Right atrium auricular region (tissue), 2 donors: Measurements from ENCODE around the gene GNA15. TPM values are rescaled to one million over a fixed set of nuclear protein-coding genes. Genes with fewer than 3 reads are reported as not detected.

Experiments used
- DNase-seq: peaks from one replicate; pipeline ENCODE4 v3.0.0-alpha.2; 2019; ENCODE audit warnings: low spot score
- H3K27ac ChIP-seq, 2 donors: fragments of 200-600 bp; sonication (generic); 1 replicate in 1 of 2; 2 replicates in 1 of 2; pipeline ENCODE4 v1.5.1; 2016 to 2019
- H3K27me3 ChIP-seq, 2 donors: fragments of 200-600 bp; sonication (generic); one replicate each; pipeline versions ENCODE4 v1.5.1 to v1.6.0; 2017 to 2019
- H3K36me3 ChIP-seq: fragments of 200-600 bp; sonication (generic); one replicate; pipeline ENCODE4 v1.5.1; 2016
- H3K4me1 ChIP-seq, 2 donors: fragments of 200-600 bp; sonication (generic); one replicate each; pipeline versions ENCODE4 v1.5.1 to v1.6.0; 2017 to 2019
- H3K4me3 ChIP-seq, 2 donors: fragments of 200-600 bp; sonication (generic); 1 replicate in 1 of 2; 2 replicates in 1 of 2; pipeline ENCODE4 v1.5.1; 2017 to 2019; ENCODE audit warnings: mild to moderate bottlenecking in 1 of 2, moderate library complexity in 1 of 2
- H3K9me3 ChIP-seq, 2 donors: fragments of 200-600 bp; sonication (generic); one replicate each; pipeline ENCODE4 v1.5.1; 2019
- total RNA-seq, 2 donors: library from RNA; depleted of rRNA; stranded (reverse); fragments of >200 nt; gene quantifications; one replicate each; pipeline ENCODE4 v1.1.0, GENCODE V29; 2016
- TF ChIP-seq, protein P1 (sequence below), 2 donors: fragments of 200-600 bp; sonication (generic); IDR thresholded peaks; one replicate each; pipeline ENCODE4 v1.5.1; 2019; ENCODE audit warnings: antibody characterized with exemption in 2 of 2

The GNA15 gene
- total RNA-seq, 2 donors from 2014 or later: 0.74 to 3.0 TPM

DNA sequence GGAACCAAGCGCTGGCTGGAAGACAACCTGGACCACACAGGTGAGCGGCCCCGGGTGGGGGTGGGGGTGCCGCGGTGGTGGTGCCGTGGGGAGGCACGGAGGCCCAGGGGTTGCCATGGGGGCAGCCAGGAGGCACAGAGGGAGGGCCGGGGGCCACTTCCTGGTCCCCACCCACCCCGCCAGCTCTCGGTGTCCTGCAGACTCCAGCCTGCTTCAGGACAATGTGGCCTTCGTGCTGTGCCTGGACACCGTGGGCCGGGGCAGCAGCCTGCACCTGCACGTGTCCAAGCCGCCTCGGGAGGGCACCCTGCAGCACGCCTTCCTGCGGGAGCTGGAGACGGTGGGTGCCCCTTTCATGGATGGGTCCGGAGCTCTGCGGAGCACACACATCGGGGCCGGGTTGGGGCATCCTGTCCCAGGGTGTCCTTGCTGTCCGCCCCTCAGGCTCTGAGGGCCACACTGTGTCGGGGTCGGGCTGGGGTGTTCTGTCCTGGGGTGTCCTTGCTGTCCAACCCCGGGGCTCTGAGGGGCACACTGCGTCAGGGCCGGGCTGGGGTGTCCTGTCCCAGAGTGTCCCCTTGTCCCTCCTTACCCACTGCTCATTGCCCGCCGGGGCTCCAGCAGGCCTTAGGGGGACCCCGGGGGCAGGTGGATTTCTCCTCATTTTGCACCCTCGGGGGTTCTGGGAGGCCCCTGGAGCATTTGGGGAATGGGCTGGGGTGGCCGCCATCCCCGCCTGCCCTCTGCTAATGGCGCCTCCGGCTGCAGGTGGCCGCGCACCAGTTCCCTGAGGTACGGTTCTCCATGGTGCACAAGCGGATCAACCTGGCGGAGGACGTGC, 68.2 kb downstream of the GNA15 start:
- Histone ChIP-seq H3K4me3 (no peak overlapping the region), H3K9me3 (no peaks in the 10 kb centered on the region), H3K4me1 (no peaks in the 10 kb centered on the region), H3K27ac (no peak overlapping the region), H3K36me3 (peaks cover 35% of the 10 kb centered on the region), H3K27me3 (no peaks in the 10 kb centered on the region)
- TF ChIP-seq, protein P1, sequence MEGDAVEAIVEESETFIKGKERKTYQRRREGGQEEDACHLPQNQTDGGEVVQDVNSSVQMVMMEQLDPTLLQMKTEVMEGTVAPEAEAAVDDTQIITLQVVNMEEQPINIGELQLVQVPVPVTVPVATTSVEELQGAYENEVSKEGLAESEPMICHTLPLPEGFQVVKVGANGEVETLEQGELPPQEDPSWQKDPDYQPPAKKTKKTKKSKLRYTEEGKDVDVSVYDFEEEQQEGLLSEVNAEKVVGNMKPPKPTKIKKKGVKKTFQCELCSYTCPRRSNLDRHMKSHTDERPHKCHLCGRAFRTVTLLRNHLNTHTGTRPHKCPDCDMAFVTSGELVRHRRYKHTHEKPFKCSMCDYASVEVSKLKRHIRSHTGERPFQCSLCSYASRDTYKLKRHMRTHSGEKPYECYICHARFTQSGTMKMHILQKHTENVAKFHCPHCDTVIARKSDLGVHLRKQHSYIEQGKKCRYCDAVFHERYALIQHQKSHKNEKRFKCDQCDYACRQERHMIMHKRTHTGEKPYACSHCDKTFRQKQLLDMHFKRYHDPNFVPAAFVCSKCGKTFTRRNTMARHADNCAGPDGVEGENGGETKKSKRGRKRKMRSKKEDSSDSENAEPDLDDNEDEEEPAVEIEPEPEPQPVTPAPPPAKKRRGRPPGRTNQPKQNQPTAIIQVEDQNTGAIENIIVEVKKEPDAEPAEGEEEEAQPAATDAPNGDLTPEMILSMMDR (IDR thresholded peaks at IDR 0.05): no peak
- DNase-seq: no peak

DNA sequence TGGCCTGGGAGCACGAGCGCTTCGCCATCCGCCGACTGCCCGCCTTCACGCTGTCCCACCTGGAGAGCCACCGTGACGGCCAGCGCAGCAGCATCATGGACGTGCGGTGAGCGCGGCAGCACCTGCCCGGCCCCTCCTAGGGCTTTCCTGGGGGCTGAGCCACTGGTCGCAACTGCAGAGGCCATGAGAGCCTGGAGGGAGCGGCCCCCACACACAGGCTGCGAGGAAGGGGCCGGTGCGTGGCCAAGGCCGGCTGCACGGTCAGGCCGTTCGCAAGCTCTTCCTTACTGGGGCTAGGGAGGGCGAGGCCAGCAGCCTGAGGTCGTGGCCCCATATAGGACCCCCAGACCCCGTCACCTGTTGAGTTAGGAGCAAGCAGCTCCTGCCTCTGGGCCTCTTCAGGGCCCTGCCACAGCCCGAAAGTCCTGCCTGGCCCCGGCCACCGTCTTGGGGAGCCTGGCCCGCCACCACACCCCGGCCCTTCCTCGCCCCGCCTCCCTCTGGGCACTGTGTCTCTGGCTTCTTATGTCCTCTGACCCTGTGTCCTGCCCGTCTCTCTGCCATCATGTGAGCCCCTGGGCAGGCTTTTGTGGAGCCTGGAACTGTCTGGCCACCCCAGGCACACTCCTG, 68.9 kb downstream of the GNA15 start:
- no peak for DNase-seq
- Histone ChIP-seq H3K9me3 (no peaks in the 10 kb centered on the region), H3K4me1 (no peaks in the 10 kb centered on the region), H3K27ac (no peak overlapping the region), H3K27me3 (no peaks in the 10 kb centered on the region), H3K4me3 (no peak overlapping the region), H3K36me3 (peaks cover 33% of the 10 kb centered on the region)
- TF ChIP-seq, protein P1 (IDR thresholded peaks at IDR 0.05): no peak

DNA sequence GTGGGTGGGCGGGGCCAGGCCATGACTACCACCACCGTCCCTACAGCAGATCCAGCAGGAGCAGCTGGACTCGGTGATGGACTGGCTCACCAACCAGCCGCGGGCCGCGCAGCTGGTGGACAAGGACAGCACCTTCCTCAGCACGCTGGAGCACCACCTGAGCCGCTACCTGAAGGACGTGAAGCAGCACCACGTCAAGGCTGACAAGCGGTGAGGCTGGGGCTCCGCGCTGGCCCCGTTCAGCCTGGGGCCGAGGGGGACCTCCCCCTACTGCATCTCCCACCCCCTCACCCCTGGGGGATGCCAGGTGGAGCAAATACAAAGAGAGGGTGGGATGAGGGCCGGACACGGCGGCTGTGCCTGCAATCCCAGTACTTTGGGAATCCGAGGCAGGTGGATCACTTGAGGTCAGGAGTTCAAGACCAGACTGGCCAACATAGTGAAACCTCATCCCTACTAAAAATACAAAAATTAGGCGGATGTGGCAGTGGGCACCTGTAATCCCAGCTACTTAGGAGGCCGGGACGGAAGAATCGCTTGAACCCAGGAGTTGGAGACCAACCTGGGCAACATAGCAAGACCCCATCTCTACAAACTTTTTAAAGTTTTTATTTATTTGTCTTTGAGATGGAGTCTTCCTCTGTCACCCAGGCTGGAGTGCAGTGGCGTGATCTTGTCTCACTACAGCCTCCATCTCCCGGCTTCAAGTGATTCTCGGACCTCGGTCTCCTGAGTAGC, 70.6 kb downstream of the GNA15 start:
- H3K9me3 ChIP-seq: no peaks in the 10 kb centered on the region
- TF ChIP-seq, protein P1 (IDR thresholded peaks at IDR 0.05): no peak
- H3K4me3 ChIP-seq: no peak overlapping the region
- DNase-seq: no peak
- H3K27me3 ChIP-seq: no peaks in the 10 kb centered on the region
- H3K36me3 ChIP-seq: peaks cover 33% of the 10 kb centered on the region
- H3K4me1 ChIP-seq: no peaks in the 10 kb centered on the region
- H3K27ac ChIP-seq: no peak overlapping the region

DNA sequence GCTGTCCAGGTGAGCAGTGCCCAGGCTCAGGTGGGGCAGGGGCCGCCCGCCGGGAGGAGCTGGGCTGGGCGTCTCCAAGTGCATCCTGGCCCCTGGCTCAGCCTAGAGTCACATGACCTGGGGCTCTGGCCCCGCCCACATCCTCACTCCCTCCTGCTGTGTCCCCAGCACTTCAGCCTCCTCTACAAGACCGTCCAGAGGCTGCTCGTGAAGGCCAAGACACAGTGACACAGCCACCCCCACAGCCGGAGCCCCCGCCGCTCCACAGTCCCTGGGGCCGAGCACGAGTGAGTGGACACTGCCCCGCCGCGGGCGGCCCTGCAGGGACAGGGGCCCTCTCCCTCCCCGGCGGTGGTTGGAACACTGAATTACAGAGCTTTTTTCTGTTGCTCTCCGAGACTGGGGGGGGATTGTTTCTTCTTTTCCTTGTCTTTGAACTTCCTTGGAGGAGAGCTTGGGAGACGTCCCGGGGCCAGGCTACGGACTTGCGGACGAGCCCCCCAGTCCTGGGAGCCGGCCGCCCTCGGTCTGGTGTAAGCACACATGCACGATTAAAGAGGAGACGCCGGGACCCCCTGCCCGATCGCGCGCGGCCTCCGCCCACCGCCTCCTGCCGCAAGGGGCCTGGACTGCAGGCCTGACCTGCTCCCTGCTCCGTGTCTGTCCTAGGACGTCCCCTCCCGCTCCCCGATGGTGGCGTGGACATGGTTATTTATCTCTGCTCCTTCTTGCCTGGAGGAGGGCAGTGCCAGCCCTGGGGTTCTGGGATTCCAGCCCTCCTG, 71.8 kb downstream of the GNA15 start:
- H3K4me1 ChIP-seq: no peaks in the 10 kb centered on the region
- TF ChIP-seq, protein P1 (IDR thresholded peaks at IDR 0.05): no peak
- H3K27me3 ChIP-seq: no peaks in the 10 kb centered on the region
- no peak for DNase-seq
- H3K27ac ChIP-seq: no peak overlapping the region
- no peak overlapping the region for H3K4me3 ChIP-seq
- peaks cover 33% of the 10 kb centered on the region for H3K36me3 ChIP-seq
- H3K9me3 ChIP-seq: no peaks in the 10 kb centered on the region
